H9 (cell line): Measurements from ENCODE around the gene DGKE. TPM values are rescaled to one million over a fixed set of nuclear protein-coding genes. Genes with fewer than 3 reads are reported as not detected.

Experiments used
- DNase-seq: peaks from one replicate; pipeline ENCODE4 v3.0.0-alpha.2; 2017
- H2AFZ ChIP-seq: one replicate; pipeline ENCODE4 v1.6.1; 2013; ENCODE audit warnings: mild to moderate bottlenecking, low read length, control low read depth, moderate library complexity
- H2AK5ac ChIP-seq: 2 replicates; pipeline ENCODE4 v1.6.1; 2013; ENCODE audit warnings: low read length, control low read depth, mixed read lengths; ENCODE audit not compliant: insufficient read length
- H2BK120ac ChIP-seq: one replicate; pipeline ENCODE4 v1.6.1; 2013; ENCODE audit warnings: low read depth, mild to moderate bottlenecking, low read length, control low read depth, inconsistent platforms; ENCODE audit not compliant: poor library complexity, severe bottlenecking
- H2BK12ac ChIP-seq: 2 replicates; pipeline ENCODE4 v1.6.1; 2013; ENCODE audit warnings: low read length, control low read depth, mixed read lengths, low read depth; ENCODE audit not compliant: insufficient read length
- H2BK15ac ChIP-seq: 2 replicates; pipeline ENCODE4 v1.6.1; 2013; ENCODE audit warnings: low read depth, low read length, control low read depth
- H2BK20ac ChIP-seq: one replicate; pipeline ENCODE4 v1.6.1; 2013; ENCODE audit warnings: low read depth, mild to moderate bottlenecking, low read length, control low read depth, inconsistent platforms; ENCODE audit not compliant: poor library complexity, severe bottlenecking
- H2BK5ac ChIP-seq: 2 replicates; pipeline ENCODE4 v1.6.1; 2013; ENCODE audit warnings: low read length, control low read depth, mixed read lengths; ENCODE audit not compliant: insufficient read length
- H3K14ac ChIP-seq: 2 replicates; pipeline ENCODE4 v1.6.1; 2013; ENCODE audit warnings: low read length, control low read depth; ENCODE audit not compliant: insufficient read depth
- H3K18ac ChIP-seq: 2 replicates; pipeline ENCODE4 v1.6.1; 2013; ENCODE audit warnings: low read depth, mild to moderate bottlenecking, mixed read lengths, low read length, control low read depth; ENCODE audit not compliant: insufficient read length
- H3K23ac ChIP-seq: 2 replicates; pipeline ENCODE4 v1.6.1; 2013; ENCODE audit warnings: low read length, control low read depth, mixed read lengths, low read depth; ENCODE audit not compliant: insufficient read length
- H3K23me2 ChIP-seq: 2 replicates; pipeline ENCODE4 v1.6.1; 2013; ENCODE audit warnings: low read depth, mild to moderate bottlenecking, mixed read lengths, low read length, control low read depth; ENCODE audit not compliant: insufficient read length, poor library complexity, severe bottlenecking
- H3K27ac ChIP-seq: 2 replicates; pipeline ENCODE4 v1.5.1; 2013; ENCODE audit warnings: low read length, control low read depth, mixed read lengths, low read depth; ENCODE audit not compliant: insufficient read length
- H3K27me3 ChIP-seq: 2 replicates; pipeline ENCODE4 v1.6.1; 2013; ENCODE audit warnings: low read length, control low read depth, inconsistent platforms; ENCODE audit not compliant: insufficient read depth
- H3K4ac ChIP-seq: 2 replicates; pipeline ENCODE4 v1.6.1; 2013; ENCODE audit warnings: low read depth, mild to moderate bottlenecking, control low read depth, inconsistent platforms, low read length, moderate library complexity
- H3K4me1 ChIP-seq: 2 replicates; pipeline ENCODE4 v1.6.1; 2013; ENCODE audit warnings: low read length, control low read depth, inconsistent platforms; ENCODE audit not compliant: insufficient read depth
- H3K4me2 ChIP-seq: 2 replicates; pipeline ENCODE4 v1.6.1; 2013; ENCODE audit warnings: low read length, control low read depth, mixed read lengths; ENCODE audit not compliant: insufficient read length, insufficient read depth
- H3K56ac ChIP-seq: 2 replicates; pipeline ENCODE4 v1.6.1; 2013; ENCODE audit warnings: low read depth, mild to moderate bottlenecking, mixed read lengths, low read length, control low read depth; ENCODE audit not compliant: insufficient read length
- H3K79me1 ChIP-seq: 2 replicates; pipeline ENCODE4 v1.6.1; 2013; ENCODE audit warnings: low read depth, mild to moderate bottlenecking, moderate library complexity, low read length, control low read depth, inconsistent platforms; ENCODE audit not compliant: insufficient read depth, poor library complexity, severe bottlenecking
- H3K79me2 ChIP-seq: 2 replicates; pipeline ENCODE4 v1.6.1; 2013; ENCODE audit warnings: low read length, control low read depth, inconsistent platforms; ENCODE audit not compliant: insufficient read depth
- H3K9ac ChIP-seq: 2 replicates; pipeline ENCODE4 v1.6.1; 2013; ENCODE audit warnings: low read length, control low read depth, mixed read lengths; ENCODE audit not compliant: insufficient read length; ENCODE audit errors: extremely low read depth
- H3K9me3 ChIP-seq: one replicate; pipeline ENCODE4 v1.6.1; 2013; ENCODE audit warnings: low read depth, low read length, inconsistent platforms; ENCODE audit not compliant: control insufficient read depth
- H3T11ph ChIP-seq: one replicate; pipeline ENCODE4 v1.6.1; 2013; ENCODE audit warnings: mild to moderate bottlenecking, low read length, control low read depth, inconsistent platforms
- H4K20me1 ChIP-seq: one replicate; pipeline ENCODE4 v1.6.1; 2013; ENCODE audit not compliant: control insufficient read depth, insufficient read length, insufficient read depth
- H4K5ac ChIP-seq: 2 replicates; pipeline ENCODE4 v1.6.1; 2013; ENCODE audit warnings: low read depth, mild to moderate bottlenecking, mixed read lengths, low read length, control low read depth; ENCODE audit not compliant: insufficient read length
- H4K8ac ChIP-seq: replicated peaks from 2 replicates; pipeline ENCODE4 v1.6.1; 2013; ENCODE audit warnings: low read length, control low read depth, mixed read lengths, low read depth; ENCODE audit not compliant: insufficient read length
- H4K91ac ChIP-seq: 2 replicates; pipeline ENCODE4 v1.6.1; 2013; ENCODE audit warnings: low read depth, mild to moderate bottlenecking, moderate library complexity, mixed read lengths, low read length, control low read depth; ENCODE audit not compliant: insufficient read length
- H3K27ac Mint-ChIP-seq, 3 experiments: 2 replicates in 2 of 3; 3 replicates in 1 of 3; pipeline ENCODE4 v1.8.0; 2020 to 2021; ENCODE audit warnings: mixed read lengths in 3 of 3, mild to moderate bottlenecking in 1 of 3, moderate library complexity in 1 of 3
- H3K27me3 Mint-ChIP-seq: 2 replicates; pipeline ENCODE4 v1.8.0; 2021; ENCODE audit warnings: low read depth, mild to moderate bottlenecking, moderate library complexity, mixed read lengths
- H3K36me3 Mint-ChIP-seq, 3 experiments: 2 replicates in 2 of 3; 3 replicates in 1 of 3; pipeline ENCODE4 v1.8.0; 2020 to 2021; ENCODE audit warnings: low read depth in 3 of 3, mixed read lengths in 3 of 3; ENCODE audit not compliant: insufficient read depth in 1 of 3
- H3K4me1 Mint-ChIP-seq, 2 experiments: 2 replicates each; pipeline ENCODE4 v1.8.0; 2020; ENCODE audit warnings: mixed read lengths in 2 of 2
- H3K4me3 Mint-ChIP-seq, 2 experiments: 2 replicates in 1 of 2; 3 replicates in 1 of 2; pipeline ENCODE4 v1.8.0; 2020 to 2021; ENCODE audit warnings: mild to moderate bottlenecking in 2 of 2, mixed read lengths in 2 of 2, moderate library complexity in 1 of 2
- H3K9me3 Mint-ChIP-seq, 2 experiments: 2 replicates in 1 of 2; 3 replicates in 1 of 2; pipeline ENCODE4 v1.8.0; 2020; ENCODE audit warnings: mild to moderate bottlenecking in 2 of 2, mixed read lengths in 2 of 2, moderate library complexity in 1 of 2
- WGBS: extraction: QIAGEN DNeasy Blood & Tissue Kit; methylation state at CpG from one replicate; pipeline ENCODE4 v1.1.7; 2013; ENCODE audit warnings: missing lambda C conversion rate, low lambda C conversion rate, mixed read lengths; ENCODE audit not compliant: insufficient read length; ENCODE audit errors: extremely low coverage; 5-methylcytosine and 5-hydroxymethylcytosine counted together
- total RNA-seq: library from RNA; stranded (reverse); gene quantifications from 2 replicates; pipeline ENCODE4 v1.2.1, GENCODE V29; 2021
- TF ChIP-seq, protein P1 (sequence below): fragments of 200-600 bp; sonication (generic); conservative IDR thresholded peaks from 3 replicates; pipeline ENCODE4 v1.8.0; 2021; ENCODE audit warnings: antibody characterized with exemption, mild to moderate bottlenecking

The DGKE gene
- total RNA-seq, 1 experiment from 2014 or later: 4.9 TPM

DNA sequence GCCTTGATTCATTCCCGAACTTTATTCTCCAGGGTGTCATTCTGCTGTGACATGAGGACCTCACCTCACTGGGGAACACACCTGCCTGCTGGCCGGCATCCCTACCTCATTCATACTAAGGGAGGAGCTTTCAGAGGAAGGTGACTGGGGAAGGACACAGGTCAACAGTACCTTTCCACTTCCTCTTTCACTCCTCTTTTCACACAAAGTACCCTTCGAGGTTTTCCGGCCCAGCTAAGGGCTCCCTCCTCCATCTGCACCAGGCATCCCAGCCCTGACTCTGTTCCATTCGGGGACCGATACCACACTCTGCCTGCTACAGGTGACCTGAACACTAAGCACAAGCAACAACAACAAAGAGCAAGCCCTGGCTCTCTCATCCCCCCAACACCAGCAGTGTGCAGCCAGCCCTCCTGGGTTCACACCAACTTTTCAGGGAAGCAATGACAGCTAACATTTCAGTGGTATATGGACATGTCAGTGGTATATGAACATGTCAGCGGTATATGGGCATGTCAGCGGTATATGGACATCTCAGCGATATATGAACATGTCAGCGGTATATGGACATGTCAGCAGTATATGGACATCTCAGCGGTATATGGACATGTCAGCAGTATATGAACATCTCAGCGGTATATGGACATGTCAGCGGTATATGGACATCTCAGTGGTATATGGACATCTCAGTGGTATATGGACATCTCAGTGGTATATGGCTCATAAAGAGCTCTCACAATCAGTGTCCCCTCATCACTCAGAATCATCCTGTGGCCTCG, 63.9 kb downstream of the DGKE start:
- Histone ChIP-seq H3K79me2 (no peaks in the 10 kb centered on the region), H3K27ac (no peak overlapping the region), H3K23ac (no peak overlapping the region), H3T11ph (no peak overlapping the region), H3K4me2 (no peak overlapping the region), H2BK12ac (no peak overlapping the region), H2BK120ac (no peak overlapping the region), H4K91ac (no peak overlapping the region), H3K23me2 (no peaks in the 10 kb centered on the region), H2AK5ac (no peak overlapping the region), H3K18ac (no peak overlapping the region), H3K56ac (no peak overlapping the region), H3K4me1 (no peaks in the 10 kb centered on the region), H4K5ac (no peak overlapping the region), H4K20me1 (no peaks in the 10 kb centered on the region), H4K8ac (no peak overlapping the region), H2AFZ (no peak overlapping the region), H3K9me3 (no peaks in the 10 kb centered on the region), H2BK5ac (no peak overlapping the region), H3K9ac (no peak overlapping the region), H2BK20ac (no peak overlapping the region), H2BK15ac (no peak overlapping the region), H3K27me3 (no peaks in the 10 kb centered on the region; the same call in 1 of the 2 replicates), H3K14ac (no peak overlapping the region), H3K4ac (no peak overlapping the region), H3K79me1 (no peaks in the 10 kb centered on the region)
- no peak for DNase-seq
- H3K27ac Mint-ChIP-seq: peak overlapping the region in 1 of 3 experiments; percentile 79; a peak in 2 of 7 replicates
- H3K36me3 Mint-ChIP-seq: peaks cover 23 to 78% (median 31%) of the 10 kb centered on the region in 3 experiments; a peak in 5 of 7 replicates
- peaks cover 17 to 31% of the 10 kb centered on the region in 2 experiments for H3K4me1 Mint-ChIP-seq
- TF ChIP-seq, protein P1, sequence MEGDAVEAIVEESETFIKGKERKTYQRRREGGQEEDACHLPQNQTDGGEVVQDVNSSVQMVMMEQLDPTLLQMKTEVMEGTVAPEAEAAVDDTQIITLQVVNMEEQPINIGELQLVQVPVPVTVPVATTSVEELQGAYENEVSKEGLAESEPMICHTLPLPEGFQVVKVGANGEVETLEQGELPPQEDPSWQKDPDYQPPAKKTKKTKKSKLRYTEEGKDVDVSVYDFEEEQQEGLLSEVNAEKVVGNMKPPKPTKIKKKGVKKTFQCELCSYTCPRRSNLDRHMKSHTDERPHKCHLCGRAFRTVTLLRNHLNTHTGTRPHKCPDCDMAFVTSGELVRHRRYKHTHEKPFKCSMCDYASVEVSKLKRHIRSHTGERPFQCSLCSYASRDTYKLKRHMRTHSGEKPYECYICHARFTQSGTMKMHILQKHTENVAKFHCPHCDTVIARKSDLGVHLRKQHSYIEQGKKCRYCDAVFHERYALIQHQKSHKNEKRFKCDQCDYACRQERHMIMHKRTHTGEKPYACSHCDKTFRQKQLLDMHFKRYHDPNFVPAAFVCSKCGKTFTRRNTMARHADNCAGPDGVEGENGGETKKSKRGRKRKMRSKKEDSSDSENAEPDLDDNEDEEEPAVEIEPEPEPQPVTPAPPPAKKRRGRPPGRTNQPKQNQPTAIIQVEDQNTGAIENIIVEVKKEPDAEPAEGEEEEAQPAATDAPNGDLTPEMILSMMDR: no peak
- WGBS: no CpG with 5 or more reads among the region's 14 CpGs
- H3K9me3 Mint-ChIP-seq: no peaks in the 10 kb centered on the region
- H3K27me3 Mint-ChIP-seq: no peaks in the 10 kb centered on the region
- H3K4me3 Mint-ChIP-seq: no peak overlapping the region
